NCI-H1930 (cell line): ENCODE data around the gene PCYT2.

Experiments
- DNase-seq, 2 experiments: peaks; one replicate each; lab custom pipeline; 2025; lab: John Stamatoyannopoulos, UW

PCYT2 gene

GRCh38 chr17:81942167-81942553 is 31.0 kb upstream of the PCYT2 start:
- DNase-seq, result no peak

- no peak for DNase-seq
Measured at GRCh38 chr17:81941484-81942166, 30.4 kb upstream of the PCYT2 start.

- DNase-seq, result no peak
Measured at GRCh38 chr17:81940538-81941483, 29.6 kb upstream of the PCYT2 start.

- DNase-seq, result no peak
Measured at GRCh38 chr17:81939881-81940385, 28.7 kb upstream of the PCYT2 start.

GRCh38 chr17:81939218-81939617 is 28.0 kb upstream of the PCYT2 start:
- DNase-seq, result no peak

- no peak for DNase-seq
Measured at GRCh38 chr17:81935709-81936084, 24.5 kb upstream of the PCYT2 start.

GRCh38 chr17:81934850-81935708 is 23.9 kb upstream of the PCYT2 start:
- DNase-seq, result no peak

GRCh38 chr17:81934098-81934757 is 23.0 kb upstream of the PCYT2 start:
- no peak for DNase-seq

- no peak for DNase-seq
Measured at GRCh38 chr17:81933178-81933699, 22.0 kb upstream of the PCYT2 start.

- no peak for DNase-seq
Measured at GRCh38 chr17:81932333-81932983, 21.3 kb upstream of the PCYT2 start.

- DNase-seq, result no peak
Measured at GRCh38 chr17:81931557-81932332, 20.5 kb upstream of the PCYT2 start.

GRCh38 chr17:81931189-81931556 is 20.0 kb upstream of the PCYT2 start:
- DNase-seq, result no peak

- no peak for DNase-seq
Measured at GRCh38 chr17:81930142-81931125, 19.2 kb upstream of the PCYT2 start.

- DNase-seq, result no peak
Measured at GRCh38 chr17:81929253-81930141, 18.3 kb upstream of the PCYT2 start.

- DNase-seq, result no peak
Measured at GRCh38 chr17:81928544-81929252, 17.5 kb upstream of the PCYT2 start.

GRCh38 chr17:81927653-81928543 is 16.7 kb upstream of the PCYT2 start, which contains the start of gene MAFG:
TSS of gene MAFG (minus strand) at chr17:81927735. CDS start at chr17:81923185, 4,550 bp downstream.
- peak; percentile 93 to 98 for DNase-seq
